HG02642 (cell line): ENCODE data around the gene CLDN16.

Source experiments
- ATAC-seq: cut with Tn5 transposase; IDR thresholded peaks from one replicate; pipeline ENCODE4 v1.9.1; 2021; ENCODE audit warnings: mild to moderate bottlenecking; ENCODE audit not compliant: unreplicated experiment, poor library complexity

Gene CLDN16

DNA sequence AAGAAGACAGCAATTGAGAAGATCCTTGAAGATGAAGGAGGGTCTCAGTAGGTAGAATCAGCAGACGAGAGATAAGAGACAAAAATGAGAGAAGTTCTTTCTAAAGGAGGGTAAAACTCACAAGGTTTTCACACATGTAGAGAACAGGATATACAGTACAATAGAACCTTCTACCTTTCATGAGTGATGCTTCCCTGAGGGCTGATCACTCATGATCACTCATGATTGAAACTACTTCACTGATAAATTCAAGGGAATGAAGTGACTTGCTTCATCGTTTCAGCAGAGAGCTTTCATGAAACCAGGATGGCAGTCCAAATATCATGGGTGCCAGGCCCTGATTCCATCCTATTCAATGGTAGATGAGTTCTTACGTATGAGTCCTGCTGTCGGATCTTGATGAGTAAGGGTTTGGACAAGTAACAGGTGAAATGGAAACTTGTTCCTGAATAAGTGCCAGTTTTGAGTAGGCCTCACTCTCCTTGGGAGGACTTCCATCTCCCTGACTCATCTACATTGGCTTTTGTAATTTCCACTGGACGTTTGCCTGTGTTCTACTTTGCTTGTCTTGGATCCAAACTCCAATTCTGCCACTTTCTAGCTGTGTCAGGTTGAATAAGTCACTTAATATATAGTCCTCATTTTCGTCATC is 9.6 kb upstream of the CLDN16 start:
- no peak for ATAC-seq

DNA sequence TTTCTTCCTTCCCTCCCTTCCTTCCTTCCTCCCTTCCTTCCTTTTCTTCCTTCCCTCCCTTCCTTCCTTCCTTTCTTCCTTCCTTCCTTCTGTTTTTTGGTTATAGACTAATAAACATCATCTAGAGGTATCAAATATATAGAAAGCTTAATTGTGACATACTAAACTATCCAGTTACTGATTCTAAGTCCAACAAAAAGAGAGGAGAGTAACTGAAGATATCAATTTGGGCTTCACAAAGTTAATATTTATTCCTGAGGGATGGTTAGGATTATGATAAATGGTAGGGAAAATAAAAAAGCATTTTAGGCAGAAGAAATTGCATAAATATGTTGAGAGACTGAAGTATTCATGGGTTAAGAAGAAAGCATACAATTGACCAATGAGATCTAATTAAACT is 7.8 kb upstream of the CLDN16 start:
- no peak for ATAC-seq

DNA sequence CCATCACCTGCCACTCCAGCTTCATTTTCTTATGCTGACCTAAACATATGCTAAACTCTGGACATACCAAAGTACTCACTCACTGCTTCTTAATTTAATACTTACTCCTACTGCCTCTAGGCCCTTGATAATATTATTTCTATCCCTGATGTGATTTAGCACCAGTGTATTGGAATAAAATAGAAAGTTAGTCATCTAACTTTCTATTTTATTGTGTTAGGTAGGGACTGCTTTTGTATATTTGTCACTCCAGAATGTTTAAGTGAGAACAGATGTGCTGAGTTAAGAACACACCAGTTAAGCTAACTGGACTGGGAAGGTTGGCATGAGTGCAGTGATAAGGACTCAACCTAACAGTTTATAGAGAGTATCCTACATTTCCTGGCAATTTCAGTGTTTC is 6.5 kb upstream of the CLDN16 start:
- ATAC-seq = no peak

DNA sequence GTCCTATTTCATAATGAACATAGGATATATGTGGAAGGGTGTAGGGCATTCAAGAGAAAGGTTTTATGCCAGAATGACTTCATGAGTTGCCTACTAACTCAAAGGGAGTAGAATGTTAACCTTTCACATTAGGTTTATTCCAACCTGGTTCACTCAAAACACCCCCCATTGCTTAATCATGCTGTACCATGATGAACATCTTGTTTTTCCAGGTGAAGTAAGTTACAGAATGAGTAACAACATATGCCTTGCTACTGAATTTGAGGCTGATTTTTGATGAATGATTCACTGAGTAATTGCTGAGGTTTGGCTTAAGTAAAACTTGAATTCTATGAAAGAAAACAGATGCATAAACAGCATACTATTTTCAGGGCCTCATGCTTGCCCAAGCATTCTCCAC is 5.9 kb upstream of the CLDN16 start:
- no peak for ATAC-seq

DNA sequence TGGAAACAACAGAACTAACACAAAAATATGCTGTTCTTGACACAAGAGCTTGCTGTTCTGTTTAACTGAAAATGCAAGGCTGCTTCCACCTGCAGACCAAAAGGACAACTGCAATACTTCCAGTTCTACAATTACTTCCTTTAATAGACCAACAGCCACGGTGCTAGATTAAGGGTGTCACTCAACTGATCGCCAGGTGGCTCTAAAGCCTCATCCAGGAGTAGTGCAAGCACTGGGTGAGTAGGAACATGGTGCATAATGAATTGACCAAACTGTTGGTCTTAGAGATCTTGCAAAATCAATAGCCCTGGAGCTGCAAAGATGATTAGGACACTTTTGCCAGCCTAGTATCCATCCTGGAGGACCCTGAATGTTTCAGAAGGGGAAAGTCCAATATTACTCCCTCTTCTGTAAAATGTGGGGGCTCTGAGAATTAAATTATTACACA is 3.6 kb upstream of the CLDN16 start:
- ATAC-seq = peak; percentile 64

DNA sequence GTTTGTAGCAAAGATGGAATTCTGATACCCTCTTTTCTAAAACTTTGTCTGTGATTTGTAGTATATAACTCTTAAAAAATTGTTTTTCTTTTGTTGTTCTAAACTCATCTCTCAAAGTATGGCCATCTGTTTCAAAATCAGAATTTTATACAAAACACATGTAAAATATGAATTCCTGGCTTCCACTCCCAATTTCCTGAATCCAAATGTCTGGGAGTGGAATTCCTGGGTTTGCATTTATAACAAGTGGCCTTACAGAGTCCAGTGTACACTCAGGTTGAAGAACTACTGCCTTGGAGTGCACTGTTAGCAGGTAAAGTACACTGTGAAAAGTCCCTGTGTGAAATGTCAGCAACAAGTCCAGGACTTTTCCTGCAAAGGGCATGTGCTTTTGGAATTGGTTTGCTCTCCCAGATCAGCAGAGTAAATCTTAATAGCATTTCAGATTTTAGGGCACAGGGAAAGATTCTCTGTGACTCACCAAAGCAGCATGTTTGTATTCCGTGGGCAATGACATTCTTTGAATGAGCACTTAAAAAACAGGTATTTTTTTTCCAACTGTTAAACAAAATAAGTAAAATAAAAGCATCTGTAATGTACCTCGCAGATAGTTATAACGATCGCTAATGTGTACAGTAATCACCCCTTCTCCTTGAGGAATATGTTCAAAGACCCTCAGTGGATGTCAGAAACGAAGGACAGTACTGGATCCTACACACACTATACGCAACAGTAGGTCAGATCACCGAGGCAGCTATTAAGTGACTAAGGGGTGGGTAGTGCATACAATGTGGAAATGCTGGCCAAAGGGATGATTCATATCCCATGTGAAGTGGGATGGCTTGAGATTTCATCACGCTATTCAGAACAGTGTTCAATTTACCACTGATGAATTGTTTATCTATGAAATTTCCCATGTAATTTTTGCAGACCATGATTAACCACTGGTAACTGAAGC is 2.0 kb upstream of the CLDN16 start:
- no peak for ATAC-seq

DNA sequence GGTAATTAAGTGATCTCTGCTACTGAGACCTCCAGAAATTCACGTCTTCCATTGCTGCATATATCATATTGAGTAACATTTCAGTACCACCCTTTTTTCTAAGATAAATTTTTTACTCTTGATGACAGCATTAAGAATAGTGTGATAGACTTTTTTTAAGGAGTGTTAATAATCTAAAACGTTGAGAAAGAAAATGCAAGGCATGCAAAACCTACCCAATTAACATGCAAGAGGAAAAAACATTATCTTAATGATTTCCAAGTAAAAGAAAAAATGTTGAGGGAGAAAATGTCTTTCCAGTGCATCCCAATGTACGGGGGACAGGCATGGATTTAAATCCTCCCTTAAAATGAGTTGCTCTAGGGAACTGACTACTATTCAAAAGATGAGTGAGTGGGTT is 740 bp downstream of the CLDN16 start:
- ATAC-seq = no peak

DNA sequence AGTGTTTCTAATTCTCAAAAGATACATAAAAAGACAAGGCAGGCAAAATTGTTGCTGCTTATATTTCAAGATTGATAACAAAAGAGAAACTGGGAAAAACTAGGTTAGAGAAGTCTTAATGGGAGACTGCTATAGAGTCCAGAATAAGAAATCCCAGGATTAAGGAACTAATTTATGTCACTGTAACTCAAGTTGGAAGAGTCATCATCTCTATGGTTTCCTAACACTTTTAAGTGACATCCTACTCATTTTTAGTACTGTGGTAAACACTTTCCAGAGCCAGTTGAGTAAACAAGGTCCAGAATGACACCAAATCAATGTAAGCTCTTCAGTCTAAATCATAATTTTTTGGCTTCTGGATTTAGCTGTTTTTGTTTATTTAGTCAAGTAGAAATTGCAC is 8.0 kb downstream of the CLDN16 start:
- ATAC-seq = no peak

DNA sequence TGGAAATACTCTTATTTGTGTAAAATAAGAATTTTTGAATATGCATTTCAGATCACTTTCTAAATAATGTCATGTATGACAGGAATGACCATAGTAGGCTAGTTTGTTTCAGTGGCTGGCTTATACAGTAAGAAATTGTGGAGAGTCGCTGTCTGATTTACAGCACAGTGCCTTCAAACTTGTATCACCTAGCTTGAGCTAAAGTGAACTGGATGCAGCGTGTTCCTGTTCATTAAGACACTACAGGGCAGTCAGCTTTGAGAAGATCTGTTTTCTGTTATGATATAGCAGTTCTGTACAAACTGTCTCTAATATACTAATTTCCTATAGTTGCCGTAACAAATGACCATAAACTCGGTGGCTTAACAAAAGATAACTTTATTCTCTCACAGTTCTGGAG is 9.9 kb downstream of the CLDN16 start:
- ATAC-seq = no peak

DNA sequence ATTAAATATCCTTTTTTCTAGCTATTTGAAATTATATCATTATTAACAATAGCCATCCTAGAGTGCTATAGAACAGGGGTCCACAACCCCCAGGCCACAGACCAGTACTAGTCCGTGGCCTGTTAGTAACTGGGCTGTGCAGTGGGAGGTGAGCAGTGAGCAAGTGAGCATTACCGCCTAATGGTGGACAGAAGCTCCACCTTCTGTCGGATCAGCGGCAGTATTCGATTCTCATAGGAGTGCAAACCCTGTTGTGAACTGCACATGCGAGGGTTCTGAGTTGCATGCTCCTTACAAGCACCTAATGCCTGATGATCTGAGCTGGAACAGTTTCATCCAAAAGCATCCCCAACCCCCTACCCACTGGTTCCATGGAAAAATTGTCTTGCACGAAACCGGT is 11.7 kb downstream of the CLDN16 start:
- ATAC-seq = no peak

DNA sequence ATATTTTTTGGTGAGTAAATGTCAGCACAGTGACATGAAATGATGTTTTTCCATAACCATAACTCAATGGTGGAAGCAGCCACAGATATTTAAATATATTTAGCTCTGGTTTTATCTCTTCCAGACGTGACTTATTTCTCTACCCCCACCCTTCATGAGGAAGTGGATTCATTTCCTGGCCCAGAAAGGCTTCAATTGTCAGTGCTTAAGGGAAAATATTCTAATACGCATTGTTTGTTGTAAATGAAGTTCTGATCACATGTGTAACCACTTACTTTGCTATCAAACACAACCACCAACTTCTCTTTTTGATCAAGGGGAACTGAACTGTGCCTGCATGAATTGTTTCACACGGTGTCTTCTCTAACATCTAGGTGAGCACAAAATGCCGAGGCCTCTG is 14.0 kb downstream of the CLDN16 start:
- ATAC-seq = no peak

DNA sequence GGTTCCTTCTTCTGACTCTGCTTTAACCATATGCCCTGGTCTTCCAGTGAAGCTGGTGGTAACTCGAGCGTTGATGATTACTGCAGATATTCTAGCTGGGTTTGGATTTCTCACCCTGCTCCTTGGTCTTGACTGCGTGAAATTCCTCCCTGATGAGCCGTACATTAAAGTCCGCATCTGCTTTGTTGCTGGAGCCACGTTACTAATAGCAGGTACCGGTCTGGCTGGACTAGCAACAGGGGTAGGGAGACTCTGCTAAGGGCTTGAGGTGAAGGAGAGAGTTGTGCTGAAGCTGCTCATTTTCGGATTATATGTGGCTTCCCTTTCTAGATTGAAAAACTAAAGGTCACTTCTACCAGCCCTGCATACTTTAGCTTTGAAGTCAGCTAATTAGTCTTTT is 16.8 kb downstream of the CLDN16 start:
- no peak for ATAC-seq

DNA sequence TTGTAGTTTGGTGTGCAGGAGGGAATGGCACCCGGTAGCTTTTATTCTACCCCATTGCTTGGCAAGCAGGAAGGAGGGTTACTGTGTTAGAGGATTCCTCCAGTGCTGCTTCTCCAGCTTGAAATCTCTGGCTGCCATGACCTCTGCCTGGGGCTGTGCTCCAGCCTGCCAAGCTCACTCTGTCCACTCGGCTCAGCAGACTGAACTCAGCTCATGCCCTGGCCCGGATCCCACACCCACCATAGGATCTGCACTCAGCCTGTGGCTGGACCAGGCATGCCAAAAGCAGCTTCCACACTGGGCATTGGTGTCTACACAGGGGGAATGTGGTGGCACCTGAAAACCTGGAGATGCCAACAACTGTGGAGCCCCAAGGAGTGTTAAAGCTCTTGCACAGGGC is 26.3 kb downstream of the CLDN16 start:
- no peak for ATAC-seq

DNA sequence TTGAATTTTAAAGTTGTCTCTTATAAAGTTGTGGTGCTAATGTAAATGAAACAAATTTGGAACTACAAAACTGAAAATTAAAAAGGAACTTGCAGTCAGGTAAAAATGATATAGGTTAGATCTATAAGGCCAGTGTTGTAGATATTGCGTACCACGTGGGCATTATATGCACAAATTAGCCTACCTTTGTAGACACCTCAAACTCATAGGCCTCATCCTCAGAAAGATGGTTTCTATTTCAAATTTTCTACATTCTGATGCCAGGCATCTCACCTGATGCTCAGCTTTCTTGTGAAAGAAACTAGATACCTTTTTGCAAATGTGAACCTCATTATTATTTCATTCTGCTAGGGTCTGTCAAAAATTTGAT is 36.1 kb downstream of the CLDN16 start:
- peak; percentile 12 for ATAC-seq

DNA sequence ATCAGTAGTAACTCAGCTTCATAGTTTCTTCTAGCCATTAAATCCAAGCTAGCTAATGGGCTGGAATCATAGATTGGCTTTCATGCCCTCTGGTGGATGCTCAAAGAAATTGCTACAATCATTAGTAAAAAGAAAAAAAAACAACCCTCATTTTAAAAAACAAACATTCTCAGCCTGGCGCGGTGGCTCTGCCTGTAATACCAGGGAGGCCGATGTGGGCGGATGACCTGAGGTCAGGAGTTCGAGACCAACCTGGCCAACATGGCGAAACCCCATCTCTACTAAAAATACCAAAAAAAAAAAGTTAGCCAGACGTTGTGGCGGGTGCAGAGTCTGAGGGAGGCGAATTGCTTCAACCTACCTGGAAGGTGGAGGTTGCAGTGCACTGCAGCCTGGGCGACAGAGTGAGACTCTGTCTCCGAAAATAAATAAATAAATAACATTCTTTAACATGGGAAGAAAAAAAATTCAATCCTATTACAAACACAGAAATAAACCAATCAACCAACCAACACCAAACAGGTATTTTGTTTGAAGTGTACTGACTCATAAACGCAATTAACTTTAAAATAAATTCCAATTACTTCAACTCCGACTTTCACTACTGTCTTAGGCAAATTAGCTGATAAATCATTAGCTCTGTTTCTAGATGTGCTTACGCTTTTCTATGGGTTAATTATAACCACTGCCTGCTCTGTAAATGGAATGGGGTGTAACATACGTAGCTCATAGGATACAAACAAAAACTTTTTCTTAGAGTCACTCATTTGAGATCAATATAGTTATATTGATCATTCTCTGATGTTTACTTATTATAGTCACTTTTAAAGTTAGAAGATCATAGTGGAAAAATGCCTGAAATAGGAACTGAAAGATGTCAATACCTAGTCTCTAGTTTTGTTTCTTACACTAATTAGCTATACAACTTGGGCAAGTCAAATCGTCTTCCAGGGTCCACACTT is 36.8 kb downstream of the CLDN16 start:
- ATAC-seq = peak; percentile 68

DNA sequence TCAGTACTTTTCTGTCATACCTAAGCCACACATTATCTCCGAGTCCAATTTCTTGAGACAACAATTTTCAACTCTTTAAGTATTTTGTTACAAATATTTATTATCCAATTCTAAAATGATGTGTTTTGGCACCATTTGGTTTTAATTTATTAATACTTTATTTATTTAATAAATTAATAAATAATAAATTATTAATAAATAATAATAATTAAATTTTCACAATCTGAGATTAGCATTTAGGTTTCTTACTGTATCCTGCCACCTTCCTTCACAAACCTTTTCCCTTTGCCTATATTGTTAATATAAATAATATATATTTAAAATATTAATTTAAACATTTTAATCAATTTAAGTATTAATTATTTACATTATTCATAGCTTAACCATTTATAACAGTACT is 37.9 kb downstream of the CLDN16 start:
- no peak for ATAC-seq

DNA sequence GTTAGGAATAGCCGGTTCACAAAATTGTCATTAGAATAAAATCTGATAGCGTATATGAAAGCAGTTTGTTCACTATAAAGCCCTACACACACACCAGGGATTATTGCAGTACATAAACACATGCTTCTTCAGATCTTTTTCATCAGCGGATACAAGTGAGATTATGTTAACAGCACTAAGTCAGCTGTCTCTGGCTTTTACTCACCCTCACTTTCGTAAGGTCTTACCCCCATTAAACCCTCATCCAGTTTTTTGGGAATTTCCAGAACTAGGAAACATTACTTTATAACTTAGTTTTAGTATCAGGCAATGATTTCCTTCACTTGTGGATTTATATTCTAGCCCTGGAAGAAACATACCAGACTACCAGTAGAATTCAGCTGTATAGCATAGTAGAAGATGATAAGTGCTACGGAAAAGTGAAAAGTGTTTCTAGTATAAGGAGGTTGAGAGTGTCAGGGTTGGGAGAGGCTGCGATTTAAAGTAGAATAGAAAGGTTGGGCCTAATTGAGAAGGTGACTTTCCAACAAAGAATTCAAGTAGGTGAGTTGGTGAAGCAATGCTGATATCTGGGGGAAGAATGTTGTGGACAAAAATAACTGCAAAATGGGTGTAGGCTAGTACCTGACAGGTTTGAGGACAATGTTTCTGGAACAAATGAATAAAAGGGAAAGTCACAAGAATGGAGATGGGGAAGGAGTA is 39.0 kb downstream of the CLDN16 start:
- ATAC-seq = no peak

DNA sequence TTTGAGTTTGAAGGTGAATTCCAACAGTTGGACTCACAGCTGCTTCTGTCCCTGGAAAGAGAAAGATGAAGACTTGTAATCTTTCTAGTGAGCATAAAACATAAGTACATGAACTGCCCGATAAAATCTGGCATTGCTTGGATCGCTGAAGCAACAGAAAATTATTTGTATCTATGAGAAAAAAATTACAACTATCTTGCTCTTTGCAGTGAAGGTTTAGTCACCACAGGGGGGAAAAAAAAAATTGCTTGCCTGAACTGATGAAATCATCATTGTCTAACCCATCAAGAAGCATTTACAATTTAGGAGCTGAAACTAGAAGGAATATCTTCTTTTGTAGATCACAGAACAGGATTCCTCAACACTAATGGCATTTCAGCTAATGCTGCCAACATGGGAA is 41.7 kb downstream of the CLDN16 start:
- no peak for ATAC-seq

DNA sequence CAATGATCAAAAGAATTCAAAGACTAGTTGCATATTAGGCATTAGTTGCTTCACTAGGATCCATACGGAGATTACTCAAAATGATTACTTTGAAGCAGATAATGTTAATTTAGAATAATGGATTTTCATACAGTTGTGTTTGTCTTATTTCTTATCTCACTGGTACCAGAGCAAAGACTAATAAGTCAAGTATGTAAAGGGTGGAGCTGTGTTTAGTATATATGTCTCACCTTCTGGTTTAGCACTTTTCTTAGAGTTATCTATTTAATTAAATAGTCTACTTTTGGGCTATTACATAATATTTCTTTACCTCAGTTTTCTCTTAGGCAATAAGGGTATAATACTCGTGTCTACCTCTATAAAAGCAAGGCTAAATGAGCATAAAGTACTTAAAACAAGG is 42.9 kb downstream of the CLDN16 start:
- ATAC-seq = no peak

DNA sequence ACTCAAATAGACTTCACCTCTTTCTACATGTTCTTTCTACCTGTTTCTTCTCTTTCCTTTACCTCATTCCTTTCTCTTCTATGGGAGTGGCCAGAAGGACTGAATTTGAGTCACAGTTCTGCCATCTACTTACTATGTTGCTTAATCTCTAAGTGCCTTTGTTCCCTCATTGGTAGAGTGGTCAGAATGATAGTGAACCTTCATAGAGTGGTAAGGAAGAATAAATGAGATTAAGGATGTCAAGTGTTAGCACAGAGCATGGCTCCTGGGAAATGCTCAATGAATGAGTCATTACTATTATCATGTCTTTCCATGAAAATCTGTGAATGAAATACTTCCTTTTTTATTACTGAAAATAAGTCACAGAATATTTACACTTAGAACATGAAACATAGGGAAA is 44.3 kb downstream of the CLDN16 start:
- no peak for ATAC-seq
